GM23248 (cell line): ENCODE measurements around the gene CASP7. TPM values are rescaled to one million over a fixed set of nuclear protein-coding genes. Genes with fewer than 3 reads are reported as not detected.

Experiments used
- DNase-seq: peaks from one replicate; pipeline ENCODE4 v3.0.0-alpha.2; 2015
- H2AFZ ChIP-seq: fragments of 200-600 bp; sonication (generic); 2 replicates; pipeline ENCODE4 v1.6.1; 2016; ENCODE audit warnings: antibody characterized with exemption
- H3F3A ChIP-seq: fragments of 200-600 bp; sonication (generic); 2 replicates; pipeline ENCODE4 v1.6.1; 2016; ENCODE audit warnings: mild to moderate bottlenecking, antibody characterized with exemption, mixed run types; ENCODE audit not compliant: insufficient read depth
- H3K27ac ChIP-seq: fragments of 200-600 bp; sonication (generic); 2 replicates; pipeline ENCODE4 v1.5.1; 2016; ENCODE audit warnings: mild to moderate bottlenecking
- H3K27me3 ChIP-seq: fragments of 200-600 bp; sonication (generic); replicated peaks from 2 replicates; pipeline ENCODE4 v1.6.1; 2016; ENCODE audit warnings: mild to moderate bottlenecking; ENCODE audit not compliant: insufficient read depth
- H3K36me3 ChIP-seq: fragments of 200-600 bp; sonication (generic); 2 replicates; pipeline ENCODE4 v1.6.1; 2016; ENCODE audit warnings: low read depth, mild to moderate bottlenecking
- H3K4me1 ChIP-seq: fragments of 200-600 bp; sonication (generic); 2 replicates; pipeline ENCODE4 v1.6.1; 2016; ENCODE audit warnings: mild to moderate bottlenecking; ENCODE audit not compliant: insufficient read depth
- H3K4me2 ChIP-seq: fragments of 200-600 bp; sonication (generic); one replicate; pipeline ENCODE4 v1.6.1; 2016; ENCODE audit warnings: mild to moderate bottlenecking; ENCODE audit not compliant: unreplicated experiment
- H3K4me3 ChIP-seq: fragments of 200-600 bp; sonication (generic); 2 replicates; pipeline ENCODE4 v1.5.1; 2016; ENCODE audit warnings: mild to moderate bottlenecking
- H3K79me2 ChIP-seq: fragments of 200-600 bp; sonication (generic); 2 replicates; pipeline ENCODE4 v1.6.1; 2016; ENCODE audit warnings: mild to moderate bottlenecking; ENCODE audit not compliant: insufficient read depth
- H3K9ac ChIP-seq: fragments of 200-600 bp; sonication (generic); 2 replicates; pipeline ENCODE4 v1.6.1; 2016; ENCODE audit warnings: mild to moderate bottlenecking
- H3K9me2 ChIP-seq: fragments of 200-600 bp; sonication (generic); 2 replicates; pipeline ENCODE4 v1.6.1; 2016; ENCODE audit warnings: mixed run types, mild to moderate bottlenecking, moderate library complexity; ENCODE audit not compliant: insufficient read depth
- H3K9me3 ChIP-seq: fragments of 200-600 bp; sonication (generic); one replicate; pipeline ENCODE4 v1.6.1; 2017; ENCODE audit warnings: low read depth
- H4K20me1 ChIP-seq: fragments of 200-600 bp; sonication (generic); 2 replicates; pipeline ENCODE4 v1.6.0; 2016; ENCODE audit not compliant: insufficient read depth
- EZH2 ChIP-seq: fragments of 200-600 bp; sonication (generic); IDR thresholded peaks from 2 replicates; pipeline ENCODE4 v1.6.1; 2018; ENCODE audit warnings: antibody characterized with exemption, mild to moderate bottlenecking; ENCODE audit not compliant: insufficient read depth, poor library complexity, severe bottlenecking
- EZH2phosphoT487 ChIP-seq: fragments of 200-600 bp; sonication (generic); IDR thresholded peaks from 2 replicates; pipeline ENCODE4 v1.6.1; 2018; ENCODE audit warnings: antibody characterized with exemption, moderate library complexity, mild to moderate bottlenecking, low read depth; ENCODE audit not compliant: insufficient read depth
- WGBS, 2 experiments: methylation state at CpG; one replicate each; pipeline ENCODE4 v1.1.6; 2015 to 2017; ENCODE audit warnings: low lambda C conversion rate in 2 of 2, low coverage in 1 of 2; ENCODE audit errors: missing lambda C conversion rate in 2 of 2; 5-methylcytosine and 5-hydroxymethylcytosine counted together
- in situ Hi-C: fragments of 300-500 bp; cut with MboI; formaldehyde crosslinking; loops from 2 replicates; pipeline ENCODE4 v1.15.0; 2020
- polyA plus RNA-seq: library from polyadenylated mRNA; unstranded; fragments of >200 nt; fragmentation: Nextera tagmentation; extraction: Ambion mirVana; gene quantifications from 2 replicates; pipeline ENCODE4 v1.2.1, GENCODE V29; 2016
- total RNA-seq: library from RNA; depleted of rRNA; stranded (reverse); fragments of >200 nt; shearing (Covaris generic); gene quantifications from 2 replicates; pipeline ENCODE4 v1.2.3, GENCODE V29; 2014

Gene CASP7
- total and polyA plus RNA-seq, 2 experiments from 2014 or later: 18.7 to 22.7 TPM

DNA sequence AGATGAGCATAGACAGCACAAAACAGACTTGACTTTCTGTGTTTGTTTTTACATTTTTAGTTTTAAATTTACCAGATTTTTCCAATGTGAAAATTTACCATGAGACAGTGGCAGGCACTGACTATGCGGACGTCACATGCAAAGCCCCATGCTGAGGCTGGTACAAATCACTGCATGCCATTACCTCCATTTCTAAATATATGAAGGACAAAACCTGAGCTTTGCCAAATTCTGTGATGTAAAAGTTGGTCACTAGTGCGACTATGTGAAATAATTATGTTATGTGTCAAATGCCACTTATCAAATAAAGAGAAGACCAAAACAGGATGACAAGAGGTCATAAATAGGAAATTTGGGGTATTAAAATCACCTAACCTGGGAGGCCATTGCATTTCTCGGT is 38.0 kb upstream of the CASP7 start:
- H3K27me3 ChIP-seq: peaks cover 32% of the 10 kb centered on the region
- 72 to 73% methylated on average over 4 of the region's 4 CpGs for WGBS, 2 experiments
- H3F3A ChIP-seq: no peaks in the 10 kb centered on the region
- H3K9me3 ChIP-seq: no peaks in the 10 kb centered on the region
- no peaks in the 10 kb centered on the region for H3K79me2 ChIP-seq
- no peak overlapping the region for H3K27ac ChIP-seq
- H3K36me3 ChIP-seq: no peaks in the 10 kb centered on the region
- H3K9ac ChIP-seq: no peak overlapping the region
- TF ChIP-seq EZH2: no peak
- H3K4me3 ChIP-seq: no peak overlapping the region
- H3K4me1 ChIP-seq: peaks cover 8% of the 10 kb centered on the region
- DNase-seq: no peak
- H3K4me2 ChIP-seq: no peak overlapping the region
- H2AFZ ChIP-seq: no peak overlapping the region
- in situ Hi-C loops: no loop called here
- no peaks in the 10 kb centered on the region for H4K20me1 ChIP-seq
- no peaks in the 10 kb centered on the region for H3K9me2 ChIP-seq

DNA sequence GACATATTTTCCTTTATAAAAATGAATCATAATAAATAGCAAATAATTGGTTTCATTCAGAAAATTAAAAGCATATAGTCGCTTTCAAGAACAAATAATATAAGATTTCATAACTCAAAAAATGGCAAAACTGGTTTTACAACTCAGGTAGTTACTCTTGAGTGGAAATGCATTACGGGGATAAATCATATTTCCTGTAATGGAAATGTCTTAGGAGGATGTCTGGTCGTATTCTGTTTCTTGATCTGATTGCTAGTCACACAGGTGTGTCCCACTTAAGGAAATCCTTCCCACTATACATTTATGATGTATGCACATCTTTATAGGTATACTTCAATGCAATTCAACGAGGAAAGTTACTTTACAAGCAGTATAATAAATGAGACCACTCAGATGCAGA is 36.5 kb upstream of the CASP7 start:
- no peaks in the 10 kb centered on the region for H3K9me3 ChIP-seq
- H3K36me3 ChIP-seq: no peaks in the 10 kb centered on the region
- no peaks in the 10 kb centered on the region for H3K79me2 ChIP-seq
- peaks cover 11% of the 10 kb centered on the region for H3K4me1 ChIP-seq
- no peaks in the 10 kb centered on the region for H3F3A ChIP-seq
- H3K4me3 ChIP-seq: no peak overlapping the region
- 80 to 83% methylated on average over 4 of the region's 4 CpGs for WGBS, 2 experiments
- no peak for TF ChIP-seq EZH2phosphoT487
- no peak for TF ChIP-seq EZH2
- DNase-seq: no peak
- H3K9me2 ChIP-seq: no peaks in the 10 kb centered on the region
- H3K27me3 ChIP-seq: peaks cover 32% of the 10 kb centered on the region
- no peak overlapping the region for H3K4me2 ChIP-seq
- no peak overlapping the region for H3K9ac ChIP-seq
- H4K20me1 ChIP-seq: no peaks in the 10 kb centered on the region
- in situ Hi-C loops: no loop called here
- no peak overlapping the region for H3K27ac ChIP-seq
- H2AFZ ChIP-seq: no peak overlapping the region

DNA sequence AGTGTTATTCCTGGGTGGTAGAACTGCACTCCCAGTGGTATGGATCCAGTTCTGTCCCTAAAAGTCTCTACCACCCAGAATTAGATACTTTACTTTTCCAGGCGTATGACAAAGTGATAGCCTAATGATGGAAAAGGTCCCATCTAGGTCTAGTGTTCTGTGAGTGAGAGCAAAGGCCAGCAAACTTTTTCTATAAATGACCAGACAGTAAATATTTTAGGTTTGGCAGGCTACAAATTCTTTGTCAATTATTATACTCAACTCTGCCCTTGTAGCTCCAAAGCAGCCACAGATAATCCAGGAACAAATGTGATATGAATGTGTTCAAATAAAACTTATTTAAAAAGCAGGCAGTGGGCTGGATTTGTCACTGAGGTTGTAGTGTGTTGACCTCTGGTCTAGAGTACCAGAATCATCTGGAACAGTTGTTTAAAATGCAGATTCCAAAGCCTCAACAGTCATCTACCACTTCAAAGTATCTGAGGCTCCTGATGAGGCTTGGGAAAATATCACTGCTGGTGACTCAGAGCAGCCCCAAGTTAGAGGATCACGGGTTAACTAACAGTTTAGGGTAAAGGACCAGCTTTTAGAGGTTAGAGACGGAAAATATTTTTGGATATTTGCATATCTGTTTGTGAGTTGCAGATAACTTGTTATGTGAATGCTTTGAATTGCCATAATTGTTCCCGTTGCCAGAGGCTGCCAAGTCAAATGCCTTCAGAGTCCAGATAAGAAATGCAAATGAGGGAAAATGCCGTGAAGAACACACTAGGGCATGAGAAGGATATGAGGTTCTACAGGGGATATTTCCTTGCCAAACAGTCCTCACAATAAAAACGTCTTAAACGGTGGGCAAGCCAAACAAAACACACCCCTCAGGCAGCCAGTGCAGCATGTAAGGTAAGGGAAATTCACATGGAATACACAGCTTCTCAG is 35.3 kb upstream of the CASP7 start:
- DNase-seq: peak; percentile 69
- H3K27me3 ChIP-seq: peaks cover 27% of the 10 kb centered on the region
- WGBS, 2 experiments: 17 to 26% methylated on average over 7 of the region's 7 CpGs
- no peak overlapping the region for H3K27ac ChIP-seq
- in situ Hi-C loops: no loop called here
- H3K9ac ChIP-seq: no peak overlapping the region
- H3K4me2 ChIP-seq: no peak overlapping the region
- H3K9me3 ChIP-seq: no peaks in the 10 kb centered on the region
- H3K4me3 ChIP-seq: no peak overlapping the region
- no peak overlapping the region for H2AFZ ChIP-seq
- no peaks in the 10 kb centered on the region for H4K20me1 ChIP-seq
- no peaks in the 10 kb centered on the region for H3K79me2 ChIP-seq
- no peaks in the 10 kb centered on the region for H3K36me3 ChIP-seq
- H3F3A ChIP-seq: no peaks in the 10 kb centered on the region
- peaks cover 11% of the 10 kb centered on the region for H3K4me1 ChIP-seq
- no peaks in the 10 kb centered on the region for H3K9me2 ChIP-seq
- TF ChIP-seq EZH2 (no peak), EZH2phosphoT487 (no peak)

DNA sequence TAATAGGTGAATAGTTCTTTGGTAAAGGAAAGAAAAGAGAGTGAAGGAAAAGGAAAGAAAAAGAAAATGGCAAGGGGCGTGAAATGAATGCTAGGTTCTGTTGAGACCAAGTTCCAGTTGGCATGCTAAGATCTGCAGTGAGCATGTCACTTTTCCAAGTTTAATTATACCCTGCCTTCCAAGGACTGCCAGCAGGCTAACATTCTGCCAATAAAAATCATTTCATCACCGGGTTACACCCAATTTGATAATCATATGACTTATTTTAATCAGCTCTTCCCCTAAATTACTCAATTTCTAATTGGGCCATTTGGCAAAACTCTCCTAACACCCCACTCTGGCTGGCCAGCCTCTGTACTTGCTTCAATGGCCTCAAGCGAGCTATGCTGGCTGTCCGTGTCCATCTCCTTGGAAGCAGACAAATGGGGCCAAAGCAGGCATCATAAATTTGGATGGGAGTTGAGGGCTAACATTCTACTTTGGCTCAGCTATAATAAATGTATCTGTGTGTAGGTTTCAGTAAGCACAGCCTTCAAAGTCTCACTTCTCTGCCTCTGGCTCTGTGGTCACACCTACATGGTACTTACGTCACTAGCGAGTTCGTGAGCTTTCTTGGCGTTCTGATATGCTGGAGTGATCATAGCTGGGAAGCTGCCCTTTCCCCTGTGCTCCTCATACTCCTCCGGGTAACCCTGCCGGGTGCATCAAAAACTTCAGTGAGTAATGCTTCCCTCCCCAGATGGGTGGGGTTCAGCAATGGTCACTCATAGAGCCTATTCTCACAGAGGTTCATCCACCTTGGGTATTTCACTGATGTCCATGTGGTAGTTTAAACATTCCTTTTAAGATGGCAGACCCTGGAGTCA is 33.1 kb upstream of the CASP7 start:
- H3K79me2 ChIP-seq: no peaks in the 10 kb centered on the region
- 17 to 22% methylated on average over 10 of the region's 10 CpGs for WGBS, 2 experiments
- H3F3A ChIP-seq: no peaks in the 10 kb centered on the region
- H2AFZ ChIP-seq: no peak overlapping the region
- peak; percentile 40 for DNase-seq
- no peak overlapping the region for H3K4me3 ChIP-seq
- no peak overlapping the region for H3K4me2 ChIP-seq
- in situ Hi-C loops: no loop called here
- no peaks in the 10 kb centered on the region for H3K9me2 ChIP-seq
- TF ChIP-seq EZH2phosphoT487: no peak
- TF ChIP-seq EZH2: no peak
- H4K20me1 ChIP-seq: no peaks in the 10 kb centered on the region
- H3K27me3 ChIP-seq: peaks cover 18% of the 10 kb centered on the region; the same call in 1 of the 2 replicates
- no peak overlapping the region for H3K9ac ChIP-seq
- no peaks in the 10 kb centered on the region for H3K36me3 ChIP-seq
- H3K4me1 ChIP-seq: peaks cover 11% of the 10 kb centered on the region
- H3K9me3 ChIP-seq: no peaks in the 10 kb centered on the region
- no peak overlapping the region for H3K27ac ChIP-seq
